Transverse colon (tissue), 4 donors: Measurements from ENCODE around the gene GRPEL1. TPM values are rescaled to one million over a fixed set of nuclear protein-coding genes. Genes with fewer than 3 reads are reported as not detected.

Source experiments
- DNase-seq: peaks from one replicate; pipeline ENCODE4 v3.0.0-alpha.2; 2019
- H3K27ac ChIP-seq, 4 donors: fragments of 200-600 bp; sonication (generic); 2 replicates each; pipeline ENCODE4 v1.5.1; 2016 to 2018; ENCODE audit warnings: inconsistent platforms in 4 of 4
- H3K27me3 ChIP-seq: fragments of 200-600 bp; sonication (generic); 2 replicates; pipeline ENCODE4 v1.5.1; 2017; ENCODE audit warnings: inconsistent platforms
- H3K36me3 ChIP-seq, 4 donors: fragments of 200-600 bp; sonication (generic); 2 replicates each; pipeline ENCODE4 v1.5.1; 2017 to 2019; ENCODE audit warnings: inconsistent platforms in 4 of 4
- H3K4me1 ChIP-seq, 4 donors: fragments of 200-600 bp; sonication (generic); 2 replicates each; pipeline ENCODE4 v1.5.1; 2017 to 2020; ENCODE audit warnings: inconsistent platforms in 4 of 4
- H3K4me3 ChIP-seq, 4 donors: fragments of 200-600 bp; sonication (generic); 1 replicate in 1 of 4; 2 replicates in 3 of 4; pipeline versions ENCODE4 v1.5.1 to v1.6.1; 2017 to 2019; ENCODE audit warnings: inconsistent platforms in 4 of 4
- H3K9me3 ChIP-seq, 2 donors: fragments of 200-600 bp; sonication (generic); 2 replicates each; pipeline ENCODE4 v1.5.1; 2017 to 2019; ENCODE audit warnings: inconsistent platforms in 2 of 2
- CTCF ChIP-seq, 5 experiments: fragments of 200-600 bp in 3 of 5; fragments of 450-650 bp in 2 of 5; sonication (generic) in 3 of 5; IDR thresholded peaks; 1 replicate in 2 of 5; 2 replicates in 3 of 5; pipeline ENCODE4 v1.5.1; 2016 to 2017; ENCODE audit warnings: antibody characterized with exemption in 5 of 5, inconsistent platforms in 3 of 5, mild to moderate bottlenecking in 2 of 5, moderate library complexity in 1 of 5
- EP300 ChIP-seq: sonication (generic); formaldehyde crosslinking; IDR thresholded peaks from one replicate; pipeline ENCODE4 v1.6.1; 2017; ENCODE audit warnings: antibody characterized with exemption, low read depth
- POLR2A ChIP-seq: fragments of 450-650 bp; IDR thresholded peaks from one replicate; pipeline ENCODE4 v1.6.1; 2016; ENCODE audit warnings: antibody characterized with exemption, mild to moderate bottlenecking, moderate library complexity
- POLR2AphosphoS5 ChIP-seq, 3 donors: sonication (generic); formaldehyde crosslinking; IDR thresholded peaks; one replicate each; pipeline ENCODE4 v1.6.1; 2016; ENCODE audit warnings: antibody characterized with exemption in 3 of 3
- WGBS, 2 donors: methylation state at CpG; one replicate each; pipeline ENCODE4 v1.1.5; 2018; ENCODE audit warnings: low coverage in 1 of 2; 5-methylcytosine and 5-hydroxymethylcytosine counted together
- in situ Hi-C, 4 donors: fragments of 200-750 bp; cut with MboI; loops; one replicate each; pipeline versions ENCODE4 v1.15.0 to v1.15.1; 2017; ENCODE audit warnings: low sequenced_read_pairs in 3 of 4, low pct_ligation_motif_present in 1 of 4, low pct_unique_long_range_greater_than_20kb in 1 of 4
- intact Hi-C: fragments of 100-400 bp; cut with DNase I; formaldehyde crosslinking; loops from one replicate; pipeline ENCODE4 v1.15.1; 2023; ENCODE audit warnings: low total_unique reads
- total RNA-seq, 4 donors: library from RNA; depleted of rRNA; stranded (reverse); fragments of >200 nt; gene quantifications; one replicate each; pipeline ENCODE4 v1.1.0, GENCODE V29; 2016

Gene GRPEL1
- total RNA-seq, 4 donors from 2014 or later = 1.1 to 22.0 (median 12.5) TPM

- Histone ChIP-seq H3K36me3 (no peaks in the 10 kb centered on the region), H3K27ac (no peak overlapping the region), H3K9me3 (no peaks in the 10 kb centered on the region), H3K4me3 (no peak overlapping the region), H3K4me1 (no peaks in the 10 kb centered on the region), H3K27me3 (no peaks in the 10 kb centered on the region)
- TF ChIP-seq POLR2A (no peak), EP300 (no peak)
- in situ Hi-C loops = no loop called here
- intact Hi-C loops = no loop called here
- WGBS, 2 donors = 86% methylated on average over 8 of the region's 8 CpGs; no CpG with 5 or more reads in 1 of the 2 donors
- no peak for DNase-seq
Measured at GRCh38 chr4:7111441-7111840, 43.6 kb upstream of the GRPEL1 start.

GRCh38 chr4:7110546-7110945 lies 42.7 kb upstream of the GRPEL1 start:
- H3K9me3 ChIP-seq = no peaks in the 10 kb centered on the region
- H3K27me3 ChIP-seq = no peaks in the 10 kb centered on the region
- no peak for TF ChIP-seq POLR2A
- TF ChIP-seq CTCF (IDR thresholded peaks at IDR 0.05) = no peak
- no peak for TF ChIP-seq EP300
- no peak for TF ChIP-seq POLR2AphosphoS5 (IDR thresholded peaks at IDR 0.05)
- DNase-seq = no peak
- intact Hi-C loops = no loop called here
- H3K27ac ChIP-seq = no peak overlapping the region
- 86% methylated on average over 4 of the region's 4 CpGs; no CpG with 5 or more reads in 1 of the 2 donors for WGBS, 2 donors
- in situ Hi-C loops = no loop called here
- H3K36me3 ChIP-seq = no peaks in the 10 kb centered on the region
- H3K4me3 ChIP-seq = no peak overlapping the region
- H3K4me1 ChIP-seq = no peaks in the 10 kb centered on the region

- TF ChIP-seq CTCF (IDR thresholded peaks at IDR 0.05) = no peak
- no peak for TF ChIP-seq POLR2A
- no peak for TF ChIP-seq POLR2AphosphoS5 (IDR thresholded peaks at IDR 0.05)
- TF ChIP-seq EP300 = no peak
- intact Hi-C loops (no loop called here), in situ Hi-C loops (no loop called here)
- Histone ChIP-seq H3K4me3 (no peak overlapping the region), H3K27me3 (no peaks in the 10 kb centered on the region), H3K9me3 (no peaks in the 10 kb centered on the region), H3K4me1 (peaks cover 0 to 3% (median 2%) of the 10 kb centered on the region in 4 donors), H3K36me3 (no peaks in the 10 kb centered on the region), H3K27ac (no peak overlapping the region)
- no peak for DNase-seq
- 94% methylated on average over 4 of the region's 4 CpGs; no CpG with 5 or more reads in 1 of the 2 donors for WGBS, 2 donors
Measured at GRCh38 chr4:7109169-7109568, 41.3 kb upstream of the GRPEL1 start.

GRCh38 chr4:7108660-7109059 lies 40.8 kb upstream of the GRPEL1 start:
- in situ Hi-C loops (no loop called here), intact Hi-C loops (no loop called here)
- no peaks in the 10 kb centered on the region for H3K9me3 ChIP-seq
- TF ChIP-seq POLR2AphosphoS5 (IDR thresholded peaks at IDR 0.05) (no peak), POLR2A (no peak), EP300 (no peak), CTCF (IDR thresholded peaks at IDR 0.05) (no peak)
- no peak overlapping the region for H3K4me3 ChIP-seq
- 91% methylated on average over 6 of the region's 6 CpGs; no CpG with 5 or more reads in 1 of the 2 donors for WGBS, 2 donors
- DNase-seq = no peak
- H3K4me1 ChIP-seq = peaks cover 1 to 8% (median 7%) of the 10 kb centered on the region in 4 donors
- H3K36me3 ChIP-seq = no peaks in the 10 kb centered on the region
- no peaks in the 10 kb centered on the region for H3K27me3 ChIP-seq
- no peak overlapping the region for H3K27ac ChIP-seq

GRCh38 chr4:7108046-7108625 lies 40.3 kb upstream of the GRPEL1 start:
- no peaks in the 10 kb centered on the region for H3K36me3 ChIP-seq
- TF ChIP-seq POLR2AphosphoS5 (IDR thresholded peaks at IDR 0.05) (no peak), POLR2A (no peak), CTCF (IDR thresholded peaks at IDR 0.05) (no peak), EP300 (no peak)
- peaks cover 3 to 12% (median 10%) of the 10 kb centered on the region in 4 donors for H3K4me1 ChIP-seq
- no peak for DNase-seq
- no peaks in the 10 kb centered on the region for H3K9me3 ChIP-seq
- no peak overlapping the region for H3K27ac ChIP-seq
- WGBS, 2 donors = 80 to 88% methylated on average over 2 to 22 of the region's 23 CpGs
- no peak overlapping the region for H3K4me3 ChIP-seq
- no peaks in the 10 kb centered on the region for H3K27me3 ChIP-seq
- in situ Hi-C loops = no loop called here
- intact Hi-C loops = no loop called here
